NCI-H1417 (cell line): ENCODE results near the gene ESX1.
"Not testable (repeated sequence)": the region's sequence is repeated elsewhere in the genome, so short reads cannot be mapped to it uniquely, and the experiment has no call there.

Source experiments
- DNase-seq, 3 experiments: peaks; one replicate each; lab custom pipeline; 2025; lab: John Stamatoyannopoulos, UW

The ESX1 gene

GRCh38 chrX:104254442-104255115 is at the start of gene ESX1:
Gene ESX1, minus strand, starts transcription at chrX:104254933. Its CDS starts 84 bp downstream, at chrX:104254849.
- no peak for DNase-seq

- no peak for DNase-seq
Measured at GRCh38 chrX:104295636-104296035, 40.9 kb upstream of the ESX1 start.

GRCh38 chrX:104288961-104289360 is 34.2 kb upstream of the ESX1 start:
- DNase-seq = no peak

- DNase-seq = no peak
Measured at GRCh38 chrX:104288269-104288668, 33.5 kb upstream of the ESX1 start.

GRCh38 chrX:104285201-104285600 is 30.5 kb upstream of the ESX1 start:
- DNase-seq = no peak

- DNase-seq = no peak
Measured at GRCh38 chrX:104284507-104284906, 29.8 kb upstream of the ESX1 start.

GRCh38 chrX:104282166-104282725 is 27.5 kb upstream of the ESX1 start:
- no peak for DNase-seq

- DNase-seq = no peak
Measured at GRCh38 chrX:104281564-104281963, 26.8 kb upstream of the ESX1 start.

- DNase-seq = no peak
Measured at GRCh38 chrX:104280609-104281008, 25.9 kb upstream of the ESX1 start.

GRCh38 chrX:104270916-104271512 is 16.3 kb upstream of the ESX1 start:
- peak in 2 of 3 experiments; percentile 19 to 56 for DNase-seq

- DNase-seq = no peak
Measured at GRCh38 chrX:104270212-104270611, 15.5 kb upstream of the ESX1 start.

- DNase-seq = no peak
Measured at GRCh38 chrX:104255465-104255864, 732 bp upstream of the ESX1 start.

GRCh38 chrX:104253567-104254441 is 929 bp downstream of the ESX1 start:
- DNase-seq = no peak

GRCh38 chrX:104250470-104250869 is 4.3 kb downstream of the ESX1 start:
- no peak for DNase-seq

GRCh38 chrX:104230060-104230459 is 24.7 kb downstream of the ESX1 start:
- not testable (repeated sequence) for DNase-seq

GRCh38 chrX:104211187-104211586 is 43.5 kb downstream of the ESX1 start:
- no peak for DNase-seq

GRCh38 chrX:104205548-104205947 is 49.2 kb downstream of the ESX1 start:
- DNase-seq = no peak
